Glutamatergic neuron (in vitro differentiated cells): ENCODE data around the gene SRSF4. TPM values are rescaled to one million over a fixed set of nuclear protein-coding genes. Genes with fewer than 3 reads are reported as not detected.

Experiments used
- DNase-seq: peaks from one replicate; pipeline ENCODE4 v3.0.0; 2022
- H3K27ac Mint-ChIP-seq: one replicate; pipeline ENCODE4 v1.8.0; 2020; ENCODE audit warnings: mild to moderate bottlenecking, mixed read lengths, inconsistent platforms; ENCODE audit not compliant: unreplicated experiment
- H3K27me3 Mint-ChIP-seq: one replicate; pipeline ENCODE4 v1.8.0; 2020; ENCODE audit warnings: mild to moderate bottlenecking, moderate library complexity, mixed read lengths, inconsistent platforms; ENCODE audit not compliant: unreplicated experiment
- H3K36me3 Mint-ChIP-seq: one replicate; pipeline ENCODE4 v1.8.0; 2020; ENCODE audit warnings: mild to moderate bottlenecking, mixed read lengths, inconsistent platforms; ENCODE audit not compliant: unreplicated experiment
- H3K4me1 Mint-ChIP-seq: one replicate; pipeline ENCODE4 v1.8.0; 2020; ENCODE audit warnings: mild to moderate bottlenecking, low read depth, mixed read lengths, inconsistent platforms; ENCODE audit not compliant: unreplicated experiment
- H3K4me3 Mint-ChIP-seq: one replicate; pipeline ENCODE4 v1.8.0; 2020; ENCODE audit warnings: mild to moderate bottlenecking, mixed read lengths, inconsistent platforms; ENCODE audit not compliant: unreplicated experiment
- H3K9me3 Mint-ChIP-seq: one replicate; pipeline ENCODE4 v1.8.0; 2020; ENCODE audit warnings: mild to moderate bottlenecking, moderate library complexity, mixed read lengths, inconsistent platforms; ENCODE audit not compliant: unreplicated experiment
- CTCF ChIP-seq: fragments of 200-600 bp; sonication (generic); IDR thresholded peaks from one replicate; pipeline ENCODE4 v1.5.0; 2021; ENCODE audit not compliant: partially characterized antibody, unreplicated experiment
- total RNA-seq: library from RNA; stranded (reverse); fragmentation: NEBNext Ultra II Directional; extraction: Animal tissue kit (Norgen Biotek cat#: 25700); gene quantifications from one replicate; pipeline ENCODE4 v1.2.1, GENCODE V29; 2021; ENCODE audit not compliant: unreplicated experiment

Gene SRSF4
- total RNA-seq, 1 donor from 2014 or later = 69.0 TPM

GRCh38 chr1:29221296-29221695 is 39.6 kb upstream of the SRSF4 start:
- peaks cover 4% of the 10 kb centered on the region for H3K36me3 Mint-ChIP-seq
- no peak overlapping the region for H3K27ac Mint-ChIP-seq
- DNase-seq = no peak
- H3K4me3 Mint-ChIP-seq = no peak overlapping the region
- H3K9me3 Mint-ChIP-seq = no peaks in the 10 kb centered on the region
- H3K4me1 Mint-ChIP-seq = peaks cover 12% of the 10 kb centered on the region
- peaks cover 8% of the 10 kb centered on the region for H3K27me3 Mint-ChIP-seq
- no peak for TF ChIP-seq CTCF

GRCh38 chr1:29218223-29218622 is 36.5 kb upstream of the SRSF4 start:
- Mint-ChIP-seq H3K27ac (no peak overlapping the region), H3K36me3 (peaks cover 4% of the 10 kb centered on the region), H3K4me3 (no peak overlapping the region), H3K4me1 (peaks cover 11% of the 10 kb centered on the region), H3K27me3 (peaks cover 5% of the 10 kb centered on the region), H3K9me3 (no peaks in the 10 kb centered on the region)
- TF ChIP-seq CTCF = no peak
- no peak for DNase-seq

GRCh38 chr1:29217633-29218032 is 35.9 kb upstream of the SRSF4 start:
- DNase-seq = no peak
- H3K4me1 Mint-ChIP-seq = peaks cover 9% of the 10 kb centered on the region
- H3K27me3 Mint-ChIP-seq = peaks cover 6% of the 10 kb centered on the region
- no peak overlapping the region for H3K27ac Mint-ChIP-seq
- no peaks in the 10 kb centered on the region for H3K9me3 Mint-ChIP-seq
- no peak for TF ChIP-seq CTCF
- H3K36me3 Mint-ChIP-seq = peaks cover 4% of the 10 kb centered on the region
- no peak overlapping the region for H3K4me3 Mint-ChIP-seq

DNA sequence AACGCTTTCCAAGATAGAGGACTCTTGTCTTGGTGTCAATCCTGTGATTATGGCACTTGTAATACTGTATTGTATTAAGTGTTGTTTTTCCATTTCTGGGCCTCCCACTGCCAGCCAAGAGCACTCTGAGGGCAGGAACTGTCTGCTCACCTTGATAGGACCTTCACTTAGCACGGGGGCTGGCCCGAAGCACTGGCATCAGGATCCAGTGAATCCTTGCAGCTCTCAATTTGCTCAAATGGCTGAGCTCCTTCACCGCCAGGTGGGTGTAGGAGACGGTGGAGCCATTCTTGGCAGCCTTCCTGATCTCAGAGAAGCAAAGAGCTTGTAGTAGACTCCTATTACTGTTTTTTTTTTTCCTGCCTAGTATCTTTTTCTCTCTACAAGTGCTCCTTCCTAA is 31.4 kb upstream of the SRSF4 start:
- peak overlapping the region; percentile 1 for H3K4me3 Mint-ChIP-seq
- no peak overlapping the region for H3K27ac Mint-ChIP-seq
- peaks cover 5% of the 10 kb centered on the region for H3K36me3 Mint-ChIP-seq
- no peak for DNase-seq
- peaks cover 22% of the 10 kb centered on the region for H3K4me1 Mint-ChIP-seq
- H3K9me3 Mint-ChIP-seq = peaks cover 2% of the 10 kb centered on the region
- TF ChIP-seq CTCF = no peak
- peaks cover 4% of the 10 kb centered on the region for H3K27me3 Mint-ChIP-seq

DNA sequence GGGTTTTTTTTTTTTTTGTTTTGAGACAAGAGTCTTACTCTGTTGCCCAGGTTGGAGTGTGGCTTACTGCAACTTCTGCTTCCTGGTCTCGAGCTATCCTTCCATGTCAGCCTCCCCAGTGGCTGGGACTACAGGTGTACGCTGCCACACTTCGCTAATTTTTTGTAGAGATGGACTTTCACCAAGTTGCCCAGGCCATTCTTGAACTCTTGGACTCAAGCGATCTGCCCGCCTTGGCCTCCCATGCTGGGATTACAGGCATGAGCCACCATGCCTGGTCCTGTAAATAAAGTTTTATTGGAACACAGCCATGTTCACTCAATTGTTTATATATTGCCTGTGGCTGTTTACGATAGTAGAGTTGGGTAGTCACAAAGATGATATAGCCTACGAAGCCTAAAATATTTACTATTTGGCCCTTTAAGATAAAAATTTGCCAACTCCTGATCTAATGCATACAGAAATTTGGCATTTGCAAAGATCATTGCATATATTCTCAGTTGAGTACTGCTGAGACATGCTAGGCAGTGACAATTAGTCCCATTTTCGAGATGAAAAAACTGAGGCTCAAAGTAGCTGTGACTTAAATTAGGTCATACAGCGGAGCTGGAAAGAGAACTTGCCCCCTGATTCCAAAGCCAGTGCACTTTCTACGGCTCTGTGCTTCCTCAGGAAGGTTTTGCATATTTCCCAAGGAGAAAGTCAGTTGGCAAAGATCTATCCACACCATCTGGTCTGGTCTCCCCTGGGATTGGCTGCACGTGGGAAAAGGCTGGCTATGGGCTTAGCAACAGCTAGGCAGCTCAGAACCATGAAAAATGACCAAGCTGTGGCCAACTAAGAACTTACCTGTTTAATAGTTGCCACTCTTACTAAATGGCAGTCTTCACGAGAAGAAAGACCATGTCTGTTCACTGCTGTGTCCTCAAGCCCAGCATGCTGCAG is 29.7 kb upstream of the SRSF4 start:
- H3K4me1 Mint-ChIP-seq = peaks cover 20% of the 10 kb centered on the region
- peaks cover 2% of the 10 kb centered on the region for H3K9me3 Mint-ChIP-seq
- peak; percentile 78 for DNase-seq
- H3K4me3 Mint-ChIP-seq = peak overlapping the region; percentile 20
- no peak for TF ChIP-seq CTCF
- H3K36me3 Mint-ChIP-seq = peaks cover 5% of the 10 kb centered on the region
- H3K27ac Mint-ChIP-seq = no peak overlapping the region
- peaks cover 4% of the 10 kb centered on the region for H3K27me3 Mint-ChIP-seq
